ENCODE data around the gene DCTN5. TPM values are rescaled to one million over a fixed set of nuclear protein-coding genes. Genes with fewer than 3 reads are reported as not detected.

The DCTN5 gene
- total and polyA plus RNA-seq, 12 donors: 7.9 to 67.8 (median 36.1) TPM

DNA sequence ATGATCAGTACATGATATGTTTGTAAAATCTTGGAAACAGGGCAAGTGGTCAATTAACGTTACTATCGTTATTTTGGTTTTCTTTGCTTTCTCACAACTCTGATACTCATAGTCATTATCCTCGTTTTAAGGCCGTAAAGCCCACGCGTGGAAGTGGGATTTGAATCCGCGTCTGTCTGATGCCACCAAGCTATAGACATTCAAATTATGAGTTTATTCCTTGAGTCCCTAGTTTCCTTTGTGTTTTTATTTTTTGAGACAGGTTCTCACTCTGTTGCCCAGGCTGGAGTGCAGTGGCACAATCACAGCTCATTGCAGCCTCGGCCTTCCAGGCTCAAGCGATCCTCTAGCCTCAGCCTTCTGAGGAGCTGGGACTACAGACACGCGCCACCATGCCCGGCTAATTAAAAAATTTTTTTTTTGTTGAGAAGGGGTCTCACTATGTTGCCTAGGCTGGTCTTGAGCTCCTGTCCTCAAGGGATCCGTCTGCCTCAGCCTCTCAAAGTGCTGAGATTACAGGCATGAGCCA lies 1.0 kb downstream of the DCTN5 start:
- Histone ChIP-seq H3K9me3 (replicated peaks in 1 of 3) (no peaks in the 10 kb centered on the region), H3K36me3 (replicated peaks in 1 of 2) (peaks cover 0 to 39% of the 10 kb centered on the region in 2 donors), H3K27ac (peak overlapping the region in 1 of 5 donors; percentile 82), H3K27me3 (no peaks in the 10 kb centered on the region), H3K4me1 (replicated peaks in 1 of 2) (peaks cover 15 to 21% of the 10 kb centered on the region in 2 donors), H3K4me3 (peak overlapping the region in 3 of 4 donors; percentile 96 to 100 (median 100))
- TF ChIP-seq POLR2A (IDR thresholded peaks at IDR 0.05): no peak
- TF ChIP-seq, protein P1, sequence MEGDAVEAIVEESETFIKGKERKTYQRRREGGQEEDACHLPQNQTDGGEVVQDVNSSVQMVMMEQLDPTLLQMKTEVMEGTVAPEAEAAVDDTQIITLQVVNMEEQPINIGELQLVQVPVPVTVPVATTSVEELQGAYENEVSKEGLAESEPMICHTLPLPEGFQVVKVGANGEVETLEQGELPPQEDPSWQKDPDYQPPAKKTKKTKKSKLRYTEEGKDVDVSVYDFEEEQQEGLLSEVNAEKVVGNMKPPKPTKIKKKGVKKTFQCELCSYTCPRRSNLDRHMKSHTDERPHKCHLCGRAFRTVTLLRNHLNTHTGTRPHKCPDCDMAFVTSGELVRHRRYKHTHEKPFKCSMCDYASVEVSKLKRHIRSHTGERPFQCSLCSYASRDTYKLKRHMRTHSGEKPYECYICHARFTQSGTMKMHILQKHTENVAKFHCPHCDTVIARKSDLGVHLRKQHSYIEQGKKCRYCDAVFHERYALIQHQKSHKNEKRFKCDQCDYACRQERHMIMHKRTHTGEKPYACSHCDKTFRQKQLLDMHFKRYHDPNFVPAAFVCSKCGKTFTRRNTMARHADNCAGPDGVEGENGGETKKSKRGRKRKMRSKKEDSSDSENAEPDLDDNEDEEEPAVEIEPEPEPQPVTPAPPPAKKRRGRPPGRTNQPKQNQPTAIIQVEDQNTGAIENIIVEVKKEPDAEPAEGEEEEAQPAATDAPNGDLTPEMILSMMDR (IDR thresholded peaks at IDR 0.05): no peak
- 70 to 73% (median 72%) methylated on average over 14 of the region's 14 CpGs for WGBS, 4 donors
- intact Hi-C loops (cut with DNase I): no loop called here
- no peak for DNase-seq

DNA sequence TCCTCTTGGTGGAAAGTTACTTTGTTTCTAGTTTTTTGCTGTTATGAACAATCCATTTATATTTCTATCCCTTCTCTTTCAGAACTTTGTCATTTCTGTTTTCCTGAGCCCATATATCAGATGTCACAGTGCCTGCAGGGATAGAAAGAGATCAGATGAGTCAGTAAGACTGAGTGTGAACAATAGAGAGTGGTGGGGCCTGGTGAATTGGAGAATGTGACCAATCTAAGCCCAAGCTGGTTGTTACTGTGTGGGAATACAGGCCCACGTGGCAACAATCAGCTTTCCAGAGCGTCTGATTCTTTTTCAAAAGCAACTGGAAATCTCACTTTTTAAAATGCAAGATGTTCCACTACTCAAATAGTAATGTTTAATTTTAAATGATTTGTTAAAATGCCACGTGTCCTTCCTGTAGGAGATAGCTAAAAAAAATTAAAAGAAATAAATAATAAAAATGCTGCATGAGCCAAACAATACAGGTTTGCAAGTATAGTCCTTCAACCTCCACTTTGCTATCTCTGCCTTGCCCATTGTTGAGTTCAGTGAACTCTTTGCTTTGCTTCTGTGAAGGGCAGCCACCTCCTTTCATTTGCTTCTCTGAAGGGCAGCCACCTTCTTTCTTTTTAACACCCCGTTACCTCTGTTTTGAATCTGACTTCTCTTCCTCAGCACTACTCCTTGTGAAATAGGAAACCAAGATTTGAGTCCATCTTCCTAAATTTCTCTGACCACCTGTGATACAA lies 9.6 kb downstream of the DCTN5 start:
- intact Hi-C loops (cut with DNase I): no loop called here
- TF ChIP-seq, protein P1 (IDR thresholded peaks at IDR 0.05): no peak
- TF ChIP-seq POLR2A (IDR thresholded peaks at IDR 0.05): no peak
- 63 to 68% (median 67%) methylated on average over 4 of the region's 4 CpGs for WGBS, 4 donors
- Histone ChIP-seq H3K4me1 (replicated peaks in 1 of 2) (peaks cover 0 to 10% of the 10 kb centered on the region in 2 donors), H3K9me3 (replicated peaks in 1 of 3) (no peaks in the 10 kb centered on the region), H3K27me3 (no peaks in the 10 kb centered on the region), H3K27ac (no peak overlapping the region), H3K4me3 (no peak overlapping the region), H3K36me3 (replicated peaks in 1 of 2) (peaks cover 0 to 13% of the 10 kb centered on the region in 2 donors)
- DNase-seq: no peak

DNA sequence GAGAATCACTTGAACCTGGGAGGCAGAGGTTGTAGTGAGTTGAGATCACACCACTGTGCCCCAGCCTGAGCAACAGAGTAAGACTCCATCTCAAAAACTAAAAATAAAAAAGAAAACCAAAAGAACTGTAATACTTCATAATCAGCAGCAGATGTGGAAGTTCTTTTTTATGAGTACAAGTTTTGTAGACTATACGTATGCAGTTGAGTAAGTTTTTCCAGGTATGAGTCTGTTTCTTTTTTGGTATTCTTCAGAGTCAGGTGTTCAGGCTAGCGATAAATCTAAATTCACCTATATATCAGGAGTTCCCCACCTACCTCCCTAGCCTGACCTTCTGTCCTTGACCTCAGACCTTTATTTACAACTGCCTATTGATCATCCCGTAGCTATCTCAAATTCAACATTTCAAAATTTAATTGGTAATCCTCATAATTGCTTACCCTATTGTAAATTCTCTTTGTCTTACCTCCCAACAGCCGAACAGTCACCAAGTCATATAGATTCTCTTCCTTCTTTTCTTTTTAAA lies 10.7 kb downstream of the DCTN5 start:
- Histone ChIP-seq H3K4me3 (no peak overlapping the region), H3K36me3 (replicated peaks in 1 of 2) (peaks cover 0 to 8% of the 10 kb centered on the region in 2 donors), H3K27ac (no peak overlapping the region), H3K27me3 (no peaks in the 10 kb centered on the region), H3K4me1 (replicated peaks in 1 of 2) (peaks cover 0 to 10% of the 10 kb centered on the region in 2 donors), H3K9me3 (replicated peaks in 1 of 3) (no peaks in the 10 kb centered on the region)
- 97 to 98% (median 97%) methylated on average over 4 of the region's 4 CpGs for WGBS, 4 donors
- intact Hi-C loops (cut with DNase I): no loop called here
- TF ChIP-seq POLR2A (IDR thresholded peaks at IDR 0.05): no peak
- DNase-seq: no peak

DNA sequence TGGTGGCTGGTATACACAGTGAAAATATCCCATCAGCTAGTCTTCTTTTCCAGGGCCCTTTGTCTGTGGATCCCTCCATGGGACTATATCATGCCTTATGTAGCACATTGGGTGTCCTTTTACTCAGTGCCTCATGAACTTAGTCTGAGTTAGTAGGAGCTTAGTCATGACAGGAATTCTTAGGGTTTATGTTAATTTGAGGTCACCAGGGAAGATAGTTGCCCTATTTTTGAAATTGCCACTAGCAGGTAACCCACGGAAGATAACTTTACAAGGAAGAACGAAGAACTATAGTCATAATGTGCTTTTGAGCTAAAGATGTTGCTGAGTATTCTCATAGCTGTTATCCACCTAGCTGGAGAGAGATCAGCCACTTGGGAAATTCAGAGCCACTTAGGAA lies 22.7 kb downstream of the DCTN5 start:
- peaks cover 0 to 92% of the 10 kb centered on the region in 2 donors for H3K36me3 ChIP-seq (replicated peaks in 1 of 2)
- intact Hi-C loops (cut with DNase I): no loop called here
- H3K4me3 ChIP-seq: no peak overlapping the region
- H3K9me3 ChIP-seq (replicated peaks in 1 of 3): no peaks in the 10 kb centered on the region
- TF ChIP-seq, protein P1 (IDR thresholded peaks at IDR 0.05): no peak
- TF ChIP-seq POLR2A (IDR thresholded peaks at IDR 0.05): no peak
- no peaks in the 10 kb centered on the region for H3K27me3 ChIP-seq
- no peak for DNase-seq
- H3K4me1 ChIP-seq (replicated peaks in 1 of 2): no peaks in the 10 kb centered on the region
- no peak overlapping the region for H3K27ac ChIP-seq
- 92 to 99% (median 96%) methylated on average over 2 of the region's 2 CpGs for WGBS, 4 donors

All from adrenal gland (tissue), 12 donors.